ENCODE measurements around the gene IGSF21. TPM values are rescaled to one million over a fixed set of nuclear protein-coding genes. Genes with fewer than 3 reads are reported as not detected.

IGSF21 gene
- total RNA-seq, 4 donors from 2014 or later = 0.68 to 3.5 (median 1.3) TPM

DNA sequence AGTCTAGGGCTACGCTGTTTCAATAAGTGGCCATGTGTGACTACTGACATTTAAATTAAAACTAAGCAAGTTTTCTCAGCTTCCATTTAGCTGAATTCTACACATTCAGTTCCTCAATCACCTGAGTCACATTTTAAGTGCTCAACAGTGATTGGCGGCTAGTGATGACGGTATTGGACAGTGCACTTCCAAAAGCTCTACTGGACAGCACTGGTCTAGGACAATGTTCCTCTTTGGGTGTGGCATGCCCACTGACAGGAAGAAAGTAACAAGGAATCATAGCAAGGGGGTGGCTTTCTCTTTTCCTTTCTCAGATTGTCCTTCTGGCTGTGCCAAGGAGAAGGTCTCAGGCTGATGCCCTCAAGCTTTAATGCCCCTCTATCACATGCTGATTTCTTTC is 11.7 kb downstream of the IGSF21 start:
- Histone ChIP-seq H3K4me1 (no peaks in the 10 kb centered on the region), H3K27me3 (peaks cover 59% of the 10 kb centered on the region), H3K9me3 (no peaks in the 10 kb centered on the region), H3K36me3 (no peaks in the 10 kb centered on the region), H3K27ac (no peak overlapping the region), H3K4me3 (no peak overlapping the region)
- 49% methylated on average over 3 of the region's 3 CpGs for WGBS
- no peak for TF ChIP-seq POLR2AphosphoS5 (IDR thresholded peaks at IDR 0.05)
- TF ChIP-seq POLR2A (IDR thresholded peaks at IDR 0.05) = no peak
- TF ChIP-seq, protein P1, sequence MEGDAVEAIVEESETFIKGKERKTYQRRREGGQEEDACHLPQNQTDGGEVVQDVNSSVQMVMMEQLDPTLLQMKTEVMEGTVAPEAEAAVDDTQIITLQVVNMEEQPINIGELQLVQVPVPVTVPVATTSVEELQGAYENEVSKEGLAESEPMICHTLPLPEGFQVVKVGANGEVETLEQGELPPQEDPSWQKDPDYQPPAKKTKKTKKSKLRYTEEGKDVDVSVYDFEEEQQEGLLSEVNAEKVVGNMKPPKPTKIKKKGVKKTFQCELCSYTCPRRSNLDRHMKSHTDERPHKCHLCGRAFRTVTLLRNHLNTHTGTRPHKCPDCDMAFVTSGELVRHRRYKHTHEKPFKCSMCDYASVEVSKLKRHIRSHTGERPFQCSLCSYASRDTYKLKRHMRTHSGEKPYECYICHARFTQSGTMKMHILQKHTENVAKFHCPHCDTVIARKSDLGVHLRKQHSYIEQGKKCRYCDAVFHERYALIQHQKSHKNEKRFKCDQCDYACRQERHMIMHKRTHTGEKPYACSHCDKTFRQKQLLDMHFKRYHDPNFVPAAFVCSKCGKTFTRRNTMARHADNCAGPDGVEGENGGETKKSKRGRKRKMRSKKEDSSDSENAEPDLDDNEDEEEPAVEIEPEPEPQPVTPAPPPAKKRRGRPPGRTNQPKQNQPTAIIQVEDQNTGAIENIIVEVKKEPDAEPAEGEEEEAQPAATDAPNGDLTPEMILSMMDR (IDR thresholded peaks at IDR 0.05) = no peak
- TF ChIP-seq EP300 (IDR thresholded peaks at IDR 0.05) = no peak
- no peak for DNase-seq (ENCODE audit: low spot score in 2 of 2)

DNA sequence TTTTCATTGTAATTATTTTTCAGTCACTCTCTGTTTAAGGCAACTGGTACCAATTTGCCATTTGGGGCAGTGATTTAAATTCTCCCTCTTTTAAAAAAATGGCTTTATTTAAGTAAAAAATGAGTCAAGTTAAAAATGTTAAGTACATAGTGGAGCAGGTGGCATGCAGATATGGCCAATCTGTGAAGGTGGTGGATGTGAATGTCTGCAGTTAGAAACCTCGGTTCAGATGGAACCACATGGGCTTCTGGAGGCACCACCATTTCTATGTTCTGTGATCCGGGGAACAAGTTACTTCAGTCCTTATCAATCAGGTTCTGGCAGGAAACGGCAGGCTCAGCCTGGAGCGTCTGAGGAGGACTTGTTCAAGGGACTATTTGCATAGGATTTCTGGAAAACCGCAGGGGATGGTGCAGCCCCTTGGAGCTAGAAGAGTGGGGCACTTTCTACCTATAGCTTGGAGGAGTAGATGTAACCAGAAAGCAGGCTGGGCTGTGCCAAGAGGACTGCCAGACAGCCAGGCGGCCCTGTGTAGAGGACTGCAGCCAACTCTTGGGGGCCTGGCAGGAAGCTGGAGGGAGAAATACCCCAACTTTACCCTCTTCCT is 12.3 kb downstream of the IGSF21 start:
- H3K9me3 ChIP-seq = no peaks in the 10 kb centered on the region
- DNase-seq (ENCODE audit: low spot score in 2 of 2) = no peak
- no peak overlapping the region for H3K27ac ChIP-seq
- whole genome bisulfite sequencing = 34% methylated on average over 6 of the region's 6 CpGs
- H3K4me1 ChIP-seq = no peaks in the 10 kb centered on the region
- TF ChIP-seq POLR2AphosphoS5 (IDR thresholded peaks at IDR 0.05) = no peak
- TF ChIP-seq EP300 (IDR thresholded peaks at IDR 0.05) = no peak
- TF ChIP-seq, protein P1 (IDR thresholded peaks at IDR 0.05) = no peak
- TF ChIP-seq POLR2A (IDR thresholded peaks at IDR 0.05) = no peak
- H3K27me3 ChIP-seq = peaks cover 54% of the 10 kb centered on the region
- no peak overlapping the region for H3K4me3 ChIP-seq
- H3K36me3 ChIP-seq = no peaks in the 10 kb centered on the region

DNA sequence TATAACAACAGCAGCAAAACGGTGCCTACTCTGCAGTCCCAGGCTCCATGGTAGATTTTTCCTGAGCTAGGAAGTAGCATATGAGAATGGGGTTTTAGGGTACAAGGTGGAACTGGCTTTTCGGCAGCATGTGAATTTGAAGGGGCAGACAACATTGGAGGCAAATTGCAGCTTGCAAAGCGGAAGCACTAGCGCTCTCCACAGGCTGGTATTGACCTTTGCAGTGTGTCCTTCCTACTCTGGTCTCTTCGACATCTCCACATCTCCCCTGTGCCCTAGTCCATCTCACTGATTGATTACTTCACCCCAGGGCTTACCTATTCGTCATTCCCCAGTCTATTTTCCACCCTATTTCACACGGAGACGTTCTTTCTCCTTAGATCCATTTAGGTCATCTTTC is 13.0 kb downstream of the IGSF21 start:
- TF ChIP-seq POLR2AphosphoS5 (IDR thresholded peaks at IDR 0.05) (no peak), POLR2A (IDR thresholded peaks at IDR 0.05) (no peak), EP300 (IDR thresholded peaks at IDR 0.05) (no peak)
- TF ChIP-seq, protein P1 (IDR thresholded peaks at IDR 0.05) = no peak
- Histone ChIP-seq H3K27me3 (peaks cover 46% of the 10 kb centered on the region), H3K4me1 (no peaks in the 10 kb centered on the region), H3K4me3 (no peak overlapping the region), H3K36me3 (no peaks in the 10 kb centered on the region), H3K9me3 (no peaks in the 10 kb centered on the region), H3K27ac (no peak overlapping the region)
- WGBS = 66% methylated on average over 8 of the region's 8 CpGs
- DNase-seq (ENCODE audit: low spot score in 2 of 2) = no peak

DNA sequence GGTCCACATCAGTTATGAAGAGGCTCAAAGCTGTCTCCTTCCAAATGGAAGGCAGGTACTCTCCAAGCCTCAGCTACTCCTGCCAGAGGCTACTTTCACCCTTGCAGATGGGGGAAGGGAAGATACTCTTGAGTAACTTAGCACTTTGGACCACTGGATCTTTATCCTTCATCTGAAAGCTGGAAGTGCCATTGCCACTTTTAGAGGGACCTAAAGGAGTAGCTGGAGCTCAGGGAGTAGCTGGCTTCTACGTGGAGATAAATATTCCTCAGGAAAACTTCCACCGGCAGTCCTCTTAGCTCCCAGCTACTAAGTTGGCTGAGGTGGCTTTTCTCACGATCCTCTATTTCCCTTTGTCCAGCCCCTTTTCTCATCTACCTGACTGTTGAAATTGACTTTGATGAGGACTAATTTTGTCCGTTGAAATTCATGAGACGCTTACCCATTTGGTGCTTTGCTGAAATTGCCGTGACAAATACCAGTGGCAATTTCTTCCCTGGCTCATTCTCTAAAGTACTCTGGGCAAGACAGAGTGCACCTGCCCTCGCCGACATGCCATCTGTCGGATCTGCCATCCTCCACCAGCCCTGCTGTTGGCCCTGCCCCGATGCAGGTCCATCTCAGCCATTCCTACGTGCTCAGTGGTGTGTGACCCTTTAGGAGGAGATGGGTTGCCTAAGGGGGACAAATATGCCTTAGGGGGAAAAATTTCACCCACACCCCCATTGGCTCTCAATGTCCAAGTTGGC is 13.6 kb downstream of the IGSF21 start:
- no peaks in the 10 kb centered on the region for H3K4me1 ChIP-seq
- no peak for DNase-seq (ENCODE audit: low spot score in 2 of 2)
- peaks cover 40% of the 10 kb centered on the region for H3K27me3 ChIP-seq
- H3K4me3 ChIP-seq = no peak overlapping the region
- TF ChIP-seq, protein P1 (IDR thresholded peaks at IDR 0.05) = no peak
- no peak for TF ChIP-seq POLR2AphosphoS5 (IDR thresholded peaks at IDR 0.05)
- no peak for TF ChIP-seq POLR2A (IDR thresholded peaks at IDR 0.05)
- TF ChIP-seq EP300 (IDR thresholded peaks at IDR 0.05) = no peak
- WGBS = 95% methylated on average over 11 of the region's 11 CpGs
- no peaks in the 10 kb centered on the region for H3K9me3 ChIP-seq
- no peak overlapping the region for H3K27ac ChIP-seq
- H3K36me3 ChIP-seq = no peaks in the 10 kb centered on the region

DNA sequence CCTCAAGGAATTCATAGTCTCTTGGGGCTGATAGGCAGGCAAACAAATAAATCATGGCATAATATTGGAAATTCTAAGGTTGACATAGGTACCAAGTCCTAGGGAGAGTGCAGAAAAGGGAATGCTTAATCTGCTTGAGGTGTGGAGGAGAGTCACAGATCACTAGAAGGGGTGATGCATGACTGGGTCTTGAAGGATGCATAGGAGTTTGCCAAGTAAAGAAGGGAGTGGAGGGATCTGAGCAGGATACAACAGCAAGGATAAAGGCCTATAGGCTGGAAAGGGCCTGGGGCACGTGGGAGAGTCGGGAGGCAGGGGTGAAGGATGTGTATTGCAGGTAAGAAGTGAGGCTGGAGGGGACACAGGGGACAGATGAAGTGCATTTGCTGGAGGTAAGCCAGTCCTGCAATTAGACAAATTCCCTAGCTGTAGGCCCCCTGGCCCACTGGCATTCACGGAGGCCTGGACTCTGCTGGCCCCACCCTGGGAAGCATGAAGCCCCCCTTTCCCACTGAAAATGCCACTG is 15.9 kb downstream of the IGSF21 start:
- no peak overlapping the region for H3K27ac ChIP-seq
- no peaks in the 10 kb centered on the region for H3K9me3 ChIP-seq
- no peaks in the 10 kb centered on the region for H3K4me1 ChIP-seq
- H3K4me3 ChIP-seq = no peak overlapping the region
- H3K27me3 ChIP-seq = peaks cover 36% of the 10 kb centered on the region
- TF ChIP-seq POLR2AphosphoS5 (IDR thresholded peaks at IDR 0.05) (no peak), EP300 (IDR thresholded peaks at IDR 0.05) (no peak), POLR2A (IDR thresholded peaks at IDR 0.05) (no peak)
- TF ChIP-seq, protein P1 (IDR thresholded peaks at IDR 0.05) = no peak
- no peak for DNase-seq (ENCODE audit: low spot score in 2 of 2)
- 58% methylated on average over 3 of the region's 3 CpGs for WGBS
- H3K36me3 ChIP-seq = no peaks in the 10 kb centered on the region

All from suprapubic skin (tissue), 4 donors.